OCI-LY7 (cell line): ENCODE measurements around the gene TMEM183A.

Experiments used
- EZH2phosphoT487 ChIP-seq: fragments of 200-600 bp; sonication (generic); IDR thresholded peaks from 2 replicates; pipeline ENCODE4 v1.6.1; 2018; ENCODE audit warnings: low read depth, borderline replicate concordance, mild to moderate bottlenecking, mixed run types, antibody characterized with exemption, low read length, moderate library complexity, mixed read lengths
- TF ChIP-seq, protein P1 (sequence below): fragments of 200-600 bp; sonication (generic); conservative IDR thresholded peaks from 2 replicates; pipeline ENCODE4 v1.5.1; 2014; ENCODE audit warnings: mild to moderate bottlenecking, antibody characterized with exemption, low read length, moderate library complexity, mixed read lengths

DNA sequence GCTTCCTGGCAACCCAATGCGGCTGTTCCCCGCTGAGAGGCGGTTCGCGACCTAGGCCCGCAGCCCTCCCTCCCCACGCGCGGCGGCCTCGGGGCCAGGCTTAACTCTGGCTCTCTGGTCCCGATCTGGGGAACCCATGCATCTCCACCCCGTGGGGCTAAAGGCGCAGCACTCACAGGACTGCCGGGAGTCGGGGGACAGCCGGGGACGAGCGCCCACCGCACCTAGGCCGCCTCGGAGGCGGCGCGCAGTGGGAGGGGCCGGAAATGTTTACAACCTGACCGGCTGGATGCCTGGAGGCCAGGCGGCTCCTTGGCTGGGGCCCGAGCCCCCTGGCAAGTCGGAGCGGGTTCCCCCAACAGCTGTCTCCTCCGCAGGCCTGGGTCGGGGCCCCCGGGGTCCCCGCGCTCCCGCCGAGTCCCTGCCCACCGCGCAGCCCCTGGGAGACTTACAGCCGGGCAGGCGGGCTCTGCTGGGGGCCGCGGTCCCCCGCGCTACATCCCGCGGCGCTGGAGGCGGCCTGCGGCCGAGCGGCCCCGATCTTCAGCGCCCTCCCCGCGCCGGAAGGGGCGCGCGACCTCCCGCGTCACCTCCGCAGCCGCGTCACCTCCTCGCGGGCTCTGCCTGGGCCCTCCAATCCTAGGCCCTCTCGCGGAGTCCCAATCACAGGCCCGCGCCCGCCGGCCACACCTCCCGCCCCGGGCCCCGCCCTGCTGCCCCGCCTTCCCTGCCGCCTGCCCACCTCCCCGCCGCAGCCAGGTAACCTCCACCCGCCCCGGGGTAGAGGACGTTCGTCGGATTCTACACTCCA, 49.2 kb upstream of the TMEM183A start, which contains the start of gene ADIPOR1:
- TF ChIP-seq, protein P1, sequence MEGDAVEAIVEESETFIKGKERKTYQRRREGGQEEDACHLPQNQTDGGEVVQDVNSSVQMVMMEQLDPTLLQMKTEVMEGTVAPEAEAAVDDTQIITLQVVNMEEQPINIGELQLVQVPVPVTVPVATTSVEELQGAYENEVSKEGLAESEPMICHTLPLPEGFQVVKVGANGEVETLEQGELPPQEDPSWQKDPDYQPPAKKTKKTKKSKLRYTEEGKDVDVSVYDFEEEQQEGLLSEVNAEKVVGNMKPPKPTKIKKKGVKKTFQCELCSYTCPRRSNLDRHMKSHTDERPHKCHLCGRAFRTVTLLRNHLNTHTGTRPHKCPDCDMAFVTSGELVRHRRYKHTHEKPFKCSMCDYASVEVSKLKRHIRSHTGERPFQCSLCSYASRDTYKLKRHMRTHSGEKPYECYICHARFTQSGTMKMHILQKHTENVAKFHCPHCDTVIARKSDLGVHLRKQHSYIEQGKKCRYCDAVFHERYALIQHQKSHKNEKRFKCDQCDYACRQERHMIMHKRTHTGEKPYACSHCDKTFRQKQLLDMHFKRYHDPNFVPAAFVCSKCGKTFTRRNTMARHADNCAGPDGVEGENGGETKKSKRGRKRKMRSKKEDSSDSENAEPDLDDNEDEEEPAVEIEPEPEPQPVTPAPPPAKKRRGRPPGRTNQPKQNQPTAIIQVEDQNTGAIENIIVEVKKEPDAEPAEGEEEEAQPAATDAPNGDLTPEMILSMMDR, result no peak
- no peak for TF ChIP-seq EZH2phosphoT487
